HL-60/S4 (cell line): ENCODE data around the gene SPRN.
"Not testable (repeated sequence)": the region's sequence is repeated elsewhere in the genome, so short reads cannot be mapped to it uniquely, and the experiment has no call there.

Experiments
- in situ Hi-C: fragments of 300-500 bp; cut with MboI; formaldehyde crosslinking; loops from 2 replicates; pipeline ENCODE4 v1.14.3; 2022; ENCODE audit warnings: low sequenced_read_pairs

SPRN gene, protein sequence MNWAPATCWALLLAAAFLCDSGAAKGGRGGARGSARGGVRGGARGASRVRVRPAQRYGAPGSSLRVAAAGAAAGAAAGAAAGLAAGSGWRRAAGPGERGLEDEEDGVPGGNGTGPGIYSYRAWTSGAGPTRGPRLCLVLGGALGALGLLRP

DNA sequence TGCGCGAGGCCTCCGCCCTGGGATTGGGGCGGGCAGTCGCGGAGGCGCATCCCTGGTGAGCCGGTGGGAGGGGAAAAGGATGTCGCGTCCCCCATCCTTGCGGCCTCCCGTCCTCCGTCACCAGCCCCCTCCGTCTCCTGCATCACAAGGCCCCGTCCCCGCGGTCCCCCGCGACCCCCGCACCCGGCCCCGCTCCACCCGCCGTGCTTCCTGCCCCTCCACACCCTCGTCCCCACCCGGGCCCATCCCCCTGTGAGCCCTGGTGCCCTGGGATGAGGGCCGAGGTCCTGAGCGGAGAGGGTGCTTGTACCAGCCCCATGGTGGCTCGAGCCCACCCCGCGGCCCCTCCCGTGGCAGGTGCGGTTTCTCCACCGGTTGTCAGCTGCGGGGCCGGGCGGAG, at the start of gene SPRN:
Gene SPRN, minus strand, starts transcription at position 25 of the 400 bp plus-strand sequence. CDS start 944 bp downstream, outside the sequence.
- in situ Hi-C loops, result loop anchor here (10.0 kb wide), 1 partner anchor 150 kb away; no protein-coding TSS in a partner anchor

DNA sequence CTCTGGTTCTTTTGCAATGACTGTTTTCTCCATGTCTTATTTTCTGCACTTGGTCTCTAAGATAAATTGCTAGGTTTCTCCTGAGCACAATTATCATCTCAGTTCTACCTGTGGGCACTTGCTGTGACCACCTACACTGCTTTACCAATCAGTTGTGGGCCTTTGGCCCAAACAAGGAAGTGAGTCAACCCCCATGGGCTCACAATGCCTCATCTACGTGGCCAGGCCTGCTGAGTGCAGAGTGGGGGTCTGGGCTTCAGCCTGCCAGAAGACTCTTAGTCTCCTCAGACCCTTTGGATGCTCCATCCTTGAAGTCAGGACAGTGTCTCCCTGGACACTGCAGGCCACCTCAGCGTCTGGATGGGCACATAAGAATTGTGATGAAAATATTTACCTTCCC, 49.6 kb upstream of the SPRN start:
- in situ Hi-C loops, result no loop called here

DNA sequence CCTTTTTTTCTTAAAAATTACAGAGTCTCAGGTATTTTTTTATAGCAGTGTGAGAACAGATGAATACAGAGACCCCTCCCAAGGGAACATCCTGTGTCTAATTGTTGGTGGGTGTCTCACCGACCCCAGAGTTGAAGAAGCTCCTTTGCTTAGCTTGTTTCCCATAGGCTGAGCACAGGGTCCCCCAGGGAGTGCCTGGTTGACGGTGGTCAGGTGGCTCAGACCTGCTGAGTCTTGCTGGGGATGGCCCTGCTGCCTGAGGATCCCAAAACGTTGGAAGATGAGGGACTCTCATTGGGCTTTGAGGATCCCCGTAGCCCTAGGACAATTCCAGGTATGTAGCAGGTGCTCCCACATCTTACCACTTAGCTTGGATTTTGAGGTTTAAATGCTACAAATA, 48.8 kb upstream of the SPRN start:
- in situ Hi-C loops, result no loop called here

DNA sequence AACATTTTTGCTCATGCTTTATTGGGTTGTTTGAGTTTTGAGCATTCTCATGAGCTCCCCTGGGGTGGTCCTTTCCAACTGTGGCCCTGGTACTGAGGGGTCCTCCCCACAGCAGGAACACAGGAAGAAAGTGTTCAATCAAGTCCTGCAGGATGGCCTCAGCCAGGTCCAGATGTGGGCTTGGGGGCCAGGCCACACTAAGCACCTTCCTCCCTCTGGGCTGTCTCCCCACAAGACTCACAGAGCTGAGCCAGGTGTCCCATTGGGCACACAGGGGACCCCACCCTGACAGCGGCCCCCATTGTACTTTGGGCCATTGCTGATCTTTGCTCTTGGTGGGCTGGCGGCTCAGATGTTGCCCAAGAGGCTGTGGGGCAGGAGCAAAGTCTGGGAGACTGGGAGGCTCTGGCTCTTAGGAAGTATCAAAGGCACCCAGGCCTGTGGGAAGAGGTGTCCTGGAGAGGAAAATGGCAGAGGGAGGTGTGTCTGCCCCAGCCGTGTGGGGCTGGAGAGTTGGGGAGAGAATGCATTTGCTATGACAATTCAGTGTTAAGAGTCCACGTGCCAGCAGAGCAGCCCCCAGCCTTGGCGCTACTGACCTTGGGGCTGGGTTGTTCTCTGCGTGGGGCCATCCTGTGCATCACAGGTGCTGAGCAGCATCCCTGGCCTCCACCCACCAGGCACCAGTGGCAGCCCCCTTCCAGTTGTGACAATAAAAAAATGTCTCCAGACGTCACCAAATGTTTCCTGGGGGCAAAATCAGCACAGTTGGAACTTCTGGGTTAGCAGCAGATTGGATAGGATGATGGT, 47.1 kb upstream of the SPRN start:
- in situ Hi-C loops, result no loop called here

DNA sequence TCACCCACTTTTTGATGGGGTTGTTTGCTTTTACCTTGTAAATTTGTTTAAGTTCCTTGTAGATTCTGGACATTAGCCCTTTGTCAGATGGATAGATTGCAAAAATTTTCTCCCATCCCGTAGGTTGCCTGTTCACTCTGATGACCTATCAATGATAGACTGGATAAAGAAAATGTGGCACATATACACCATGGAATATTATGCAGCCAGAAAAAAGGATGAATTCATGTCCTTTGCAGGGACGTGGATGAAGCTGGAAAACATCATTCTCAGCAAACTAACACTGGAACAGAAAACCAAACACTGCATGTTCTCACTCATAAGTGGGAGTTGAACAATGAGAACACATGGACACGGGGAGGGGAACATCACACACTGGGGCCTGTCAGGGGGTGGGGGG, 44.8 kb upstream of the SPRN start:
- in situ Hi-C loops, result not testable (repeated sequence)

DNA sequence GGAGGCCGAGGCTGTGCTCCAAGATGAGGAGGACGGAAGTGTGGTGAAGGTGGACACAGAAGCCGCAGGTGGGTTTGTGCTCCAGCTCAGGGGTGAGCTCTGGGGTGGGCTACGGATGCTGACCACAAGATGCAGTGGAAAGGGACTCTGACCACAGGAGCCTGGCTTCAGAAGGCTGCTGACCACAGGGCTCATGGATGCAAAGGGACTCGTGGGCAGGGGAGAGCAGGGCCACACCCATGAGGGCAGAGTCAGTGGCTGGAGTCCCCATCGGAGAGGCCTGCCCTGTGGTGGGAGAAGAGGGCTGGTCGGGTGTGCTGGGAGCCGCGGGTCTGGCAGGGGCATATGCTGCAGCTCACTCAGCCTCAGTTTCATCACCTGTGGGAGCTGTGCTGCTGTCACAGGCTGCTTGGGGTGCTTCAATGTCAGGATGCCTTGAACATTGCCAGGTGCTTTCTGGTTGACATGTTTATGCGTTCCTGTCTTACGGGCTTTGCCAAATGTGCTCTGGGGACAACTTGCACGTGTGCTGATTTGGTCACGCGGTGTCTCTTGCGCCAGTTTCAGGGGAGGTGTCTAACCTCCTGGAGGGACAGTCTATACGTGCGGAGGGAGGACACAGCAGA, 43.0 kb upstream of the SPRN start:
- in situ Hi-C loops, result no loop called here

DNA sequence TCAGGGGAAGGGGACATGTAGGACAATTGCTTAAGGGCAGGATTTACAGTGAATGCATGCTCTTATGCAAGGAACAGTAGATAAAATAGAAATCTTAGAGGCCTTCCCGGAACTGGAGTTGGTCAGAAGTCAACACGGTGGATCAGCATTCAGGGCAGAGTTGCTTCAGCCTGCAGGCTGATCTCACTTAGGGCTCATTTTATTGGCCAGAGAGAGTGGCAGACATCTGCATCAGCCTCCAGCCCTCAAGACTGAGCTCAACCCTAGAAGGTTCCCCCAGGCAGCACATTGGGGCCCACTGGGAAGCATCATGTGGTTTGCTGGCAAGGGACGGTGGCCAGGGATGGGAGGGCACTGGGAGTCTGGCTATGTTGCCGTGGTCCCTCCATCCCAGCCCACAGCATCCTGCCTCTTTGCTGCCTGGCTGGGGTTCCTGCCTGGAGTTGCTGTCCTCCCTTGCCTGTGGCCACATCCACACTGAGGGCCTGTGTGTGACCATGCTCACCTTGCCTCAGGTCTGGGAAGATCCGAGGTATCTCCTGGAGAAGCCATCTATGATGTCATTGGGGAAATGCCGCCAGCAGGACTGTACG, 42.4 kb upstream of the SPRN start:
- in situ Hi-C loops, result no loop called here

DNA sequence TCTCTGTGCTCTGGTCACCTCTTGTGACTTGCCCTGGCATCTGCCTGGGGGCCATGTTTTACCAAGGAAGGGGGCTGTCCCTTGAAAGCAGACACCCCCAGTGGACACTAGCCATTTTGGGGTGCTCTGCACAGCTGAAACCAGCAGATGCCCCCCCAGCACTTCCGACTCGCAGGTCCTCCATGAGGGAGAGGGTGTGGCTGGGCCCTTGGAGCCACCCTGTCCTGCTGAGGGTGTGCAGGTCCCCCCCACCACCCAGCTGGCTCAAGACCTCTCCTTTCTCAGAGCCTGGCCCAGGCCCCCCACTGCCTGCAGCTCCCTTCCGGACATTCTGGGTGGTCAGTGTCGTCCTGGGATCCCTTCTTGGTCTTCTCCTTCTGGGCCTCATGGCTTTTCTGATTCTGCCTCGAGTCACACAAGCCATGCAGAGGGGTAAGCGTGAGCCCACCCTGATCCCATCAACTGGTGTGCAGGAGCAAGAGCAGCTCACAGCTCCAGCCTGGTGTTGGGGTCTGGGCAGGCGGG, 41.6 kb upstream of the SPRN start:
- in situ Hi-C loops, result no loop called here

DNA sequence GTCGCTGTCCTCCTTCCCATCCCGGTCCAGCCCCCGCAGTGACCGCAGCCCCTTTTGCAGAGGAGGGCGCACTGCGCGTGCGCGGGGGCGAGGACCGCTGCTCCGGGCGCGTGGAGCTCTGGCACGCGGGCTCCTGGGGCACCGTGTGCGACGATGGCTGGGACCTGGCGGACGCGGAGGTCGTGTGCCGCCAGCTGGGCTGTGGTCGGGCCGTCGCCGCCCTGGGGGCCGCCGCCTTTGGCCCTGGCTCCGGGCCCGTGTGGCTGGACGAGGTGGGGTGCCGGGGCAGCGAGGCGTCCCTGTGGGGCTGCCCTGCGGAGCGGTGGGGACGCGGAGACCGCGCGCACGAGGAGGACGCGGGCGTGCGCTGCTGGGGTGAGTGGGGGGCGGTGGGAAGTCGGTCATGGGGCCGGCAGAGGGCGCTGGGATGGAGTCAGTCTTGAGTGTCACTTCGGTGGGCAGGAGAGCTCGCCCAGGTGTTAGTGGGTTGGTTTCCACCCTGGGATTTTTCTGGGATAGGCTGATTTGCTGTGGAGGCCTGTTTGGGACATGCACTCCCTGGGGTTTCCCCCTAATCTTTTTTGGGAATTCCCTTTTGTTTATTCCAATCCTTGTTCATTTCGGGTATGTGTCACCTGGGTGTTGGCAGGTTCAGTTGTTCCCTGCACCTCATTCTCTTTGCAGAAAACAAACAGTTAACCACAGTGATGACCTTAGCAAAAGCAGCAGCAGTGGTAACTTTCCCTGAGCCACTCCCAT, 40.9 kb upstream of the SPRN start:
- in situ Hi-C loops, result no loop called here

DNA sequence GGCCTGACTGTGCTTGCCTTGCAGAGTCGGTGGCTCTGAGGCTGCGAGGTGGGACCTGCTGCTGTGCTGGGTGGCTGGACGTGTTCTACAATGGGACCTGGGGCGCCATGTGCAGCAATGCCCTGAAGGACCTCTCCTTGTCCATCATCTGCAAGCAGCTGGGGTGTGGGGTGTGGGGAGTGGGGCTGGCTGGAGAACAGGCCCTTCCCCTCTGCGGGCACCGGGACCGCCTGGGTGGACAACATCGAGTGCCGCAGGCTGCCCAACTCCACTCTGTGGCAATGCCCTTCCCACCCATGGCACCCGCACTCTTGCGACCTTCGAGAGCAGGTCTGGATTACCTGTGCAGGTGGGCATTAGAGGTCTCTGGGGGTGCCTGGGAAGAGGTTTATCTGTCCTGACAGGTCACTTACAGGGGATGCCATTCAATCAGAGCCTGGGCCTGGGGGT, 40.2 kb upstream of the SPRN start:
- in situ Hi-C loops, result no loop called here

DNA sequence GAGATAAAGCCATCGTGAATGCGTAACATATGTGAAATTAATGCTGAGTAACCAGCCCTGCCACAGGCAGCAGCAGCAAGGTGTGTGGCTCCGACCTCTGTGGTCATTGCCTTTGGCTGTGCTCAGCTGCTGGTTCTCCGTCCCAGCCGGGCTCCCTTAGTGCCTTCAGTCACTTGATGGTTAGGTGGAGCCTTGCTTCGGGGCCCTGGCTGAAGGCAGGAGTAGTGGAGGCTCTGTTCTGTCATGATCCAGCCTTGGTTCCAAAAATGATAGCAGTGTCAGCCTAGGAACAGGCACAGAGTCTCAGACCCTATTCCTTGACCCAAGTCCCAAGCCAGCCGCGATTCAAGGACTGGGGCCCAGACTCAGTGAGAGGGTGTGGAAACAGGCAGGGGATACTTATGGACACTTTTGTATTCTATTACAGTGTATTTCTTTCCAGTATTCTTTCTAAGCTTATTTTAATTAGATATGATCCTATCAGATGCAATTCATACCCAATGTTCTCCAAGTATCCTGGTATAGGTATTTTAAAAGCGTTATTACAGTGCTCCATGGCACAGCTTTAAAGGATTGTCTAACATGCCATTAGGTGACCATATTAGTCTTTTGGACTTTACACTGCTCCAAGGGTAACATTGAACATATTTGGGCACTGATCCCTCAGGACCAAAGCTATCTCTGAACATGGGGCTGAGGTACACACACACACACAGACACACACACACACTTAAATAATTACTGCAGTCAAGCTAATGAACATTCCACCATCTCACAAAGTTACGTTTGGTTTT, 38.3 kb upstream of the SPRN start:
- in situ Hi-C loops, result no loop called here

DNA sequence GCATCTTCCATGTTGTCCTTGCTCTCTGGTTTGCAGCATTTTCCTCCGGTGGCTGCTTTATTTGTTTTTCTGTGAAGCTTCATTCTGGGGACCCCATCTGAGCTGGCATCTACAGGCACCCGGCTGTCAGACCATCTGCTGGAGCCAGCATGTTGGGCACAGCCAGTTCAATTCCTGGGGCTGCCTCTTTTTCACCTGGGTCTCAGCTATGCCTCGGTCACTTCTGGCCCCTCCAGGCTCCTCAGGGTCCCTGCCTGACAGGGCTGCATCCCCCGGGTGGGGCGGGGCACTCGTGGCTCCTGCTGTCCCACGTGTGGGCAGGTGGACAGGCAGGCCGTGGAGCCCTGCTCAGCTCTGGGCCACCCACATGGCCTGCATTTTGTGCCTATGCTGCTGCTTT, 37.4 kb upstream of the SPRN start:
- in situ Hi-C loops, result no loop called here

DNA sequence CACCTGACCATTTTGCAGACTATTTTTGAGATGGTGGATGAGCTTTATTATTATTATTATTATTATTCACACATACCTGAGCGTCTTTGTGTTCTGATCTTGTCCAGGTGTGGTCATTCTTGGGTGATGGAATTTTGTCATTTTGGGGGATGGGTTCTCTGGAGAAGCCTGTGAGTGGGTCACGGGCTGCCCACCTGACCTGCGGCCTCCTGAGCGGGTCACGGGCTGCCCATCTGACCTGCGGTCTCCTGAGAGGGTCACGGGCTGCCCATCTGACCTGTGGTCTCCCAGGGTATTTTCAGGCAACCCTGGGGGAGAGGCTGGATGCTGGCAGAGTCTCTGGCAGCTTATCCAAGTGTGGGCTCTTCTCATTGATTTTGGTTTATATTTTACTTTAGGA, 36.6 kb upstream of the SPRN start:
- in situ Hi-C loops, result no loop called here

DNA sequence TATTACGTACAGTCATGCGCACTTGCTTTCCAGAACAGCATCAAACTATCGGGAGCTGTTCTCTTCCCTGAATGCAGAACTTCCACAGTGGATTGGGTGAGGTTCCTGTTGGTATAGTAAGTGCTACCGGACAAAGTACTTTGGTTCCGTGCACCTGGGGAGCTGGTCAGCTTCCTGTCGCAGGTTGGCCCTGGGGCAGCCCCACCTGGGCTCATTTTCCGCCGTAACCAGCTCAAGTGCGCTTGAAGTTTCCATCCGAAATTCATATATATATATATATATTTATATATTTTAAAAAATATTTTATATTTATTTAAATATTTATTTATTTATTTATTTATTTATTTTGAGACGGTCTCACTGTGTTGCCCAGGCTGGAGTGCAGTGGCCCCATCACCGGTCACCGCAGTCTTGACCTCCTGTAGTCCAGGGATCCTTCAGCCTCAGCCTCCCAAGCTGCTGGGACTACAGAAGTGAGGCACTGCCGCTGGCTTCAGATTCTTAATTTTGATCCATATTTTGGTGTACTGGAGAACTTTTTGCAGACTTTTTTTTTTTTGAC, 35.9 kb upstream of the SPRN start:
- in situ Hi-C loops, result no loop called here

DNA sequence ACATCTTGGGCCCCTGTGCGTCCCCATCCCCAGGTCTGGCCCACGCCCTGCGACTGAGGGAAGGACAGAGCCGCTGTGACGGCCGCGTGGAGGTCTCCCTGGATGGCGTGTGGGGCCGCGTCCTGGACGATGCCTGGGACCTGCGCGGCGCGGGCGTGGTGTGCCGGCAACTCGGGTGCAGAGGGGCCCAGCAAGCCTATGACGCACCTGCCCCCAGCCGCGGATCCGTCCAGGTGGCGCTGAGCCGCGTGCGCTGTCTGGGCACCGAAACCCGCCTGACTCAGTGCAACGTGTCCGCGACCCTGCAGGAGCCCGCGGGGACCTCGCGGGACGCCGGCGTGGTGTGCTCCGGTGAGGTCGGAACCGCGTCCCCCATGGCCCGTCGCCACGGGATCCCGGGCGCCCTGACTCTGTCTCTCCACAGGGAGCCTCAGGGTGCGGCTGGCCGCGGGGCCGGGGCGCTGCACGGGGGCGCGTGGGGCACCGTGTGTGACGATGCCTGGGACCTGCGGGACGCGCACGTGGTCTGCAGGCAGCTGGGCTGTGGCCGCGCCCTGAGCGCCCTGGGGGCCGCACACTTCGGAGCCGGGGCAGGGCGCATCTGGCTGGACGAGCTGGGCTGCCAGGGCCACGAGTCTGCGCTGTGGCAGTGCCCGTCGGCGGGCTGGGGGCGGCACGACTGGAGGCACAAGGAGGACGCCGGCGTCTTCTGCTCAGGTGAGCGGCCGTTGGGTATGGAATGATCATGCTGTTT, 35.2 kb upstream of the SPRN start:
- in situ Hi-C loops, result no loop called here

DNA sequence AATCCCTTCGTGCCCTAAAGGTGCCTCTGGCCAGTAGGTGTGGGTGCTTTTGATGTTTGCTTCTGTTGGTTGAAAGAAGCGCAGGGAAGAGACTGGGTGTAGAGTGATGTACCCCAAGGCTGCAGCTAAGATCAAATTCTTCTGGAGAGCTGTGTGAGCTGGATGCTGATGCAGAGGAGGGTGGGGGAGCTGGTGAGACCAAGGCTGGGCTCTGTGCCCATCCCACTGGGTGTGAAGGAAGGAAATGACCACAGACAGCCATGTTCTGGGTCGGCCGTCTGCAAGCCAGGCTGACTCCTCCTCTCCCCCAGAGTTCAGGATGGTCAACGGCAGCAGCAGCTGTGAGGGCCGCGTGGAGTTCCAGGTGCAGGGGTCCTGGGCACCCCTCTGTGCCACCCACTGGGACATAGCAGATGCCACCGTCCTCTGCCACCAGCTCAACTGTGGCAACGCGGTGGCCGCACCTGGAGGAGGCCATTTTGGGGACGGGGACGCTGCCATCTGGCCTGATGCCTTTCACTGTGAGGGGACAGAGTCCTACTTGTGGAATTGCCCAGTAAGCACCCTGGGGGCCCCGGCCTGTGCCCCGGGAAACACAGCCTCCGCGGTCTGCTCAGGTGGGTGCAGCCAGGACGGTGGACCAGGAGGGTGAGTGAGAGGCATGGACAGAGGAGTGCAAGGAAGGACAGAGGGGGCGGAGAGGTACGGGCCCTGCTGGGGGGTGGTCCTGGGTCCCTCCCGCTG, 34.5 kb upstream of the SPRN start:
- in situ Hi-C loops, result no loop called here

DNA sequence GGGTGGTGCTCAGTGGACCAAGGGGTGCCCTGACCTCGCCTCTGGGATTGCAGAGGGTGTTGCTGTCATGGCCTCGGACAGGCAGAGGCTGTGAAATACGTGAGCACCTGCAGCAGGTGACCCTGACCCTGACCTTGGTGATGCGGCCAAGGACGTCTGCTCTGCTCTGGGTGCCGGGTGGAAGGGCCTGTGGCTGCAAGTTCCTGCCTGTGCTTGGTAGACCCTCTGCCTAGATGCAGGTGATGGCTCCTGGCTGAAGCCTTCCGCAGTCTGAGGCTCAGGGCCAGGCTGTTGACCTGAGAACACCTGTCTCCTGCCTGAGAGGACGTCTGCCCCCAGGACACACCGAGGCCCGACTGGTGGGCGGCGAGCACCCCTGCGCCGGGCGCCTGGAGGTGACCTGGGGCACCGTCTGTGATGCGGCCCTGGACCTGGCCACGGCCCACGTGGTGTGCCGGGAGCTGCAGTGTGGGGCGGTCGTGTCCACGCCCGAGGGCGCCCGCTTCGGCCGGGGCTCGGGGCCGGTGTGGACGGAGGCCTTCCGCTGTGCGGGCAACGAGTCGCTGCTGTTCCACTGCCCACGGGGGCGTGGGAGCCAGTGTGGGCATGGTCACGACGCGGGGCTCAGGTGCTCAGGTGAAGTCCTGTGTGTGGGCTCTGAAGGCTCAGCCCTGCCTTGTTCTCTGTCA, 33.7 kb upstream of the SPRN start:
- in situ Hi-C loops, result no loop called here
